Measurements from ENCODE around the gene TMPRSS15. TPM values are rescaled to one million over a fixed set of nuclear protein-coding genes. Genes with fewer than 3 reads are reported as not detected.
"Not testable (repeated sequence)": the region's sequence is repeated elsewhere in the genome, so short reads cannot be mapped to it uniquely, and the experiment has no call there.

Gene TMPRSS15
- total RNA-seq, result not detected
- long read RNA-seq, result 0 reads

GRCh38 chr21:18403735-18404450 lies at the start of gene TMPRSS15:
Gene TMPRSS15 (minus strand): TSS chr21:18403785. CDS start chr21:18403622, 163 bp downstream.
- ATAC-seq (no peak), DNase-seq (no peak)
- intact Hi-C loops (cut with DNase I, micrococcal nuclease), result no loop called here

DNA sequence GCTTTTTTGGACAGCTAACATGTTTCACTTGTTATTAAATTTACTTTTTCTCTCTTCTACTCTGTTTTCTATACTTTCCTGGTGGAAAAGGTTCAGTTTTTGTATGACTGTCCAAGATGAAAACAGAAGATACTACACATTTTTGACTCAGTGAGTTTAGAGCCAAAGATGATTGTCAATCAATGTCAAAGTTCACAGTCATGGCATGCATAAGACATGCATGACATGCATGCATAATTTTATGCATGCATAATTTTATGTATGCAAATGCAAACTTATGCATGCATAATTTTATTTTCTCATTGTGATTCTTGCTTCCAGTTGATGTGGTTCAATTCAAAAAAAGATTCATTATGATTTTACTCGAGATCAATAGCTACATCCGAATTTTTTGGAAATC lies 48.1 kb upstream of the TMPRSS15 start:
- ATAC-seq, result no peak
- intact Hi-C loops (cut with DNase I, micrococcal nuclease), result no loop called here
- DNase-seq, result no peak

DNA sequence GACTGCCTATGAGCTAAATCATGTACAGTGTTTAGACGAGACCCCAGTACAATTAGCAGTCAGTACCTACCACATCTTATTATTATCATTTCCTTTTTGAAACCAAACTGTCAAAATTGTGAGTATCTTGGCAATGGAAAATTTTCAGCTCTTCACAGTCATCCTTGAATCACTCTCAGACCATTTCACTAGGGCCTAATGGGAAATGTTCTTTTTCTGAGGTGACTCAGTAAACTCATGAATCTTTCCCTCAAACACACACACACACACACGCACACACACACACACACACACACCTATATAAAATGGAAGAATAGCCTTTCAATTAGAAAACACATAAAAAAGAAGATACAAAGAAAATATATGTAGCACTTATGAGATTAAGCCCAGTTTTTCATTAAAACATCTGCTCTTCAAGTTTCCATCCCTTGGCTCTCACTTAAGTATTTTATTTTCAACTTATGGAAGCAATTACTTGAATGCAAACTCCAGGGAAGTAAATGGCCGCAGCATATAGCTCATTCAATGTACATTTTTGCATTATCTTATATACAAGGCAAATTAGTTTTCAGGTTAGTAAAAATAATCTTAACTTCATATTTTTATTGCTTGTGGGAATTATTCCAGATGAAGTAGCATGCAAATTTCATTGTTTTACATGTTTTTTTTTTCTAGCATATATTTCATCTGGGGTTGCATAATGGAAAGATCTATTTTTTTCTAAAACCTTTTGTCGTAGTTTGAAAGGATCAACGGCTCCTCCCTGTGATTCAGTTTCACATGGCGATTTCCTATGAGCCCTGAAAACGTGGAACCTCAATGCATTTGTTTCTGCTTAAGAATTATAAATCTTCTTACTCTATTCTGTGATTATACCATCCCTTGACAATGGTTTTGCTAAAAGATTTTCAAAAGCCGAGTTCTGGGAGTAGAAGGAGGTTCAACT lies 46.3 kb upstream of the TMPRSS15 start:
- ATAC-seq (no peak), DNase-seq (no peak)
- intact Hi-C loops (cut with DNase I, micrococcal nuclease), result no loop called here

GRCh38 chr21:18443701-18444100 lies 40.1 kb upstream of the TMPRSS15 start:
- intact Hi-C loops (cut with DNase I, micrococcal nuclease), result no loop called here
- DNase-seq, result no peak
- no peak for ATAC-seq

DNA sequence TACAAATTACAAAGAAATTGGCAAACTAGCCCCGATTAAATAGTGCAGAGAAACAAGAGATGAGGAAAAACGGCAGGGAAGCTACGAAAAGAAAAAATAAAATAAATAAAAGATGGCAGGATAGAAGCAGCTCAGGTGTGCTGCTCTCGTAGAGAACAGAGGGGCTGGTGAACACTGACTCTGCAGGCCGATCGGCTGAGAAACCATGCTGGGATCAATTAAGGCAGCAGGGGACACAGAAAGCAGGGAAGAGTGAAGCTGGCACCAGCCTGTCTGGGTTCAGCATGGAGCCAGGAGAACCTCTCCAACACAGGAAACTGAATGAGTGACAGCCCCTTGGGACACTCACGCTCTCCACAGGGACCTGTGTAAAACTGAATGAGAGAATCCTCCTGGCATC lies 39.5 kb upstream of the TMPRSS15 start:
- intact Hi-C loops (cut with DNase I, micrococcal nuclease), result no loop called here
- DNase-seq (no peak), ATAC-seq (no peak)

GRCh38 chr21:18430341-18430740 lies 26.8 kb upstream of the TMPRSS15 start:
- intact Hi-C loops (cut with DNase I, micrococcal nuclease), result no loop called here
- no peak for DNase-seq
- ATAC-seq, result no peak

DNA sequence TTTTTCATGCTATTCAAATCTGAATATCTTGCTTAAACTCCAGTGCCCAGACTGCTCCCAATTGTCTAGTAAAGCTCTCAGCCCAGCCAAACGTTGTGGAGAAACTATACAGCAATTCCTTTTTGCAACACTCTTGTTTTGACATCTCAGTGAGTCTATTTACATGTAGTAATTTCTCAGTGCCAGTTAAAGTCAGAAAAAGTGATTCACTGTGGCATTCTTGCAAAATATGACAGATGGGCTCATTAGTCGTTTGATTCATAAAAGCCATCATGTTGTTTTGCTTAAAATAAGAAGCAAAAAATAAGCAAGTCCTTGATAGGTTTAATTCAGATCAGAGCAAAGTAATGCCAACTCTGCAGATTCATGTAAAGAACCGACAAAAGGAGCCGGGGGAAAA lies 20.7 kb upstream of the TMPRSS15 start:
- intact Hi-C loops (cut with DNase I, micrococcal nuclease), result no loop called here
- ATAC-seq (no peak), DNase-seq (no peak)

DNA sequence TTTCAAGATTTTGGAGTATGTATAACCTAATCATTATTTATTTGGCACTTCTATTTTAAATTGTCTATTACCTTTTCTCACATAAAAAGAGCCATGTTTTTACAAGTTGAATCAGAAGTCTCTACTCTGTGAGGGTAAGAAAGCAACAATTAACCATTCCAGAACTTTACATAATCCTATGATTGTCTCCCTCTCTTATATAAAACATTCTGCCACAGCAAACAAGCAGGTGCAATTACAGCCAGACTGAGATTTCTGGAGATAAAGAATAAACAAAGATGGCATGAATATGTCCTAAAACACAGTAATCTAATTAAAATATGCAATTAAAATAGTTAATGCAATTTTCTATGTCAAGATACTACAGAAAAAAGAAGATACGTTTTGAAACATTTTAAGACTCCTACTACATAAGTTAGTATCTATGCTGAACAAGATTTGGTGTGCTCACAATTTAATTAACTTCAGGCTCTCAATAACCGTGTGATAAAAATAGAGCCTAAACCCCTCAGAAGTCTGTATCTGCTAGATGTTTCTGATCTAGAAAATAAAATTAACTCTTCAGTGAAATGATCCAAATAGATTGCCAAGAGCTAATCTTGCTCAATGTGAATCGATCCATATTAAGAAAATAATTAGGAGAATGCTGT lies 13.7 kb upstream of the TMPRSS15 start:
- intact Hi-C loops (cut with DNase I, micrococcal nuclease), result no loop called here
- DNase-seq, result no peak
- ATAC-seq, result no peak

- no peak for ATAC-seq
- no peak for DNase-seq
- intact Hi-C loops (cut with DNase I, micrococcal nuclease), result no loop called here
Measured at GRCh38 chr21:18411565-18411964, 8.0 kb upstream of the TMPRSS15 start.

GRCh38 chr21:18409579-18409978 lies 6.0 kb upstream of the TMPRSS15 start:
- intact Hi-C loops (cut with DNase I, micrococcal nuclease), result no loop called here

GRCh38 chr21:18398843-18399242 lies 4.7 kb downstream of the TMPRSS15 start:
- DNase-seq (no peak), ATAC-seq (no peak)
- intact Hi-C loops (cut with DNase I, micrococcal nuclease), result no loop called here

More at GRCh38 chr21:18409579-18409978, 6.0 kb upstream of the TMPRSS15 start:
- ATAC-seq (no peak), DNase-seq (no peak)

DNA sequence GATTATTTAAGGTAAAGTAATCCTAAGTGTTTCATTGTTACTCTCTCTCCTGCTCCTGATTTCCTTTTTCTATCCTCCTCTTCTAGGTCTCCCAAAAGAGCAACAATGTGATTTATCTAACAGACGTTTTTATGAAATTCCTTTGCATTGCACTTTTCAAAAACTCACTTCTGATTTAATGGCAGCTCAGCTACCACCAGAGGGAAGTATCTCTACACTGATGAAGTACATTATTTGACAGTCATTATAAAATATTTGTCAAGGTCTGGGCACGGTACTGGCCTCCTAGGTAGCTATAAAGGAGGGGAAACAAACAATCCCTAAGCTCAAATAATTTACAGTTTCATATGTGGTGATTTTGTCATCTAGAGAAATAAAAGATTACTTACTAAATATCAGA lies 15.6 kb downstream of the TMPRSS15 start:
- ATAC-seq (no peak), DNase-seq (no peak)
- intact Hi-C loops (cut with DNase I, micrococcal nuclease), result no loop called here

- intact Hi-C loops (cut with DNase I, micrococcal nuclease), result no loop called here
- ATAC-seq (no peak), DNase-seq (no peak)
Measured at GRCh38 chr21:18384771-18385170, 18.8 kb downstream of the TMPRSS15 start.

GRCh38 chr21:18382934-18383619 lies 20.5 kb downstream of the TMPRSS15 start:
- intact Hi-C loops (cut with DNase I, micrococcal nuclease); ATAC-seq; DNase-seq: not testable (repeated sequence)

GRCh38 chr21:18382141-18382540 lies 21.4 kb downstream of the TMPRSS15 start:
- ATAC-seq (no peak), DNase-seq (no peak)
- intact Hi-C loops (cut with DNase I, micrococcal nuclease), result no loop called here

DNA sequence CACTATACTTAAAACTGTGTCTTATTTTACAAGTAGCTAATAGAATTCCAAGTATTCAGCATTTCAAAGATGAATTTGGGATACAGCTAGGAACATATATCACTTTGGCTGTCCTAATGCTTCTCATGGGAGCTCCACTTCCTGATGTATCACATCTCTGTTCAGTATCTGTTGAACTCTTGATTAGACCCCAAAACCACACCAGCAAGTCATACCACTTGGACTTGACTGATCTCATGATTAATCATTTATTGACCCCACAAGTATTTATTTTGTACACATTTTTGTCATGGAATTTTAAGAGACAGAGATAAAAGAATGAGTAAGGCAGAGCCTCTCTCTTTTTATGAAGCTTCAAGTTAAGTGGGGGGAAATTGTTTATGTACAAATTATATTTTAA lies 30.0 kb downstream of the TMPRSS15 start:
- intact Hi-C loops (cut with DNase I, micrococcal nuclease), result no loop called here
- DNase-seq (no peak), ATAC-seq (no peak)

GRCh38 chr21:18370301-18370700 lies 33.3 kb downstream of the TMPRSS15 start:
- intact Hi-C loops (cut with DNase I, micrococcal nuclease), result no loop called here
- DNase-seq (no peak), ATAC-seq (no peak)

- no peak for ATAC-seq
- DNase-seq, result no peak
- intact Hi-C loops (cut with DNase I, micrococcal nuclease), result no loop called here
Measured at GRCh38 chr21:18369115-18369514, 34.5 kb downstream of the TMPRSS15 start.

GRCh38 chr21:18368205-18368604 lies 35.4 kb downstream of the TMPRSS15 start:
- no peak for DNase-seq
- intact Hi-C loops (cut with DNase I, micrococcal nuclease), result no loop called here
- no peak for ATAC-seq

Measured in left colon (tissue), 2 donors.